ENCODE measurements around the gene ACAN. TPM values are rescaled to one million over a fixed set of nuclear protein-coding genes. Genes with fewer than 3 reads are reported as not detected.

The ACAN gene
- total and polyA plus RNA-seq, 10 of the 15 experiments (the other 5 are each of a cell fraction or from before 2014, with no cell fraction given), result not detected

- no peak for TF ChIP-seq ZBTB33 (IDR thresholded peaks at IDR 0.05)
- TF ChIP-seq PML (IDR thresholded peaks at IDR 0.05; ENCODE audit: low read length), result no peak
- TF ChIP-seq ASH2L (IDR thresholded peaks at IDR 0.05; ENCODE audit: borderline replicate concordance, low read depth), result no peak
- TF ChIP-seq ZNF207 (IDR thresholded peaks at IDR 0.05; ENCODE audit: borderline replicate concordance), result no peak
- TF ChIP-seq YY1 (IDR thresholded peaks at IDR 0.05; ENCODE audit: low read depth, low read length), result 0 out of 2 replicates have a peak, but pooled peaks have one; percentile 46
- no peak for TF ChIP-seq SPI1 (IDR thresholded peaks at IDR 0.05; ENCODE audit: borderline replicate concordance, insufficient read depth, low read depth, low read length)
- TF ChIP-seq LARP7 (IDR thresholded peaks at IDR 0.05), result peak; percentile 55
- no peak for TF ChIP-seq TCF3 (IDR thresholded peaks at IDR 0.05; ENCODE audit: borderline replicate concordance, insufficient read depth, low read depth, low read length)
- no peak for TF ChIP-seq NFXL1 (IDR thresholded peaks at IDR 0.05; ENCODE audit: borderline replicate concordance)
- no peak for TF ChIP-seq KDM1A (IDR thresholded peaks at IDR 0.05; ENCODE audit: borderline replicate concordance)
- TF ChIP-seq MTA2 (IDR thresholded peaks at IDR 0.05; ENCODE audit: low read depth), result no peak
- no peak for TF ChIP-seq RCOR1 (conservative IDR thresholded peaks at IDR 0.05; ENCODE audit: low read depth, low read length)
- no peak for TF ChIP-seq CREB1 (IDR thresholded peaks at IDR 0.05; ENCODE audit: low read depth)
- TF ChIP-seq CBFB (IDR thresholded peaks at IDR 0.05; ENCODE audit: low read depth), result no peak
- no peak for TF ChIP-seq SREBF2 (IDR thresholded peaks at IDR 0.05; ENCODE audit: low read length)
- no peak for TF ChIP-seq ETV6 (conservative IDR thresholded peaks at IDR 0.05 in 1 of 2, IDR thresholded peaks at IDR 0.05 in 1 of 2; ENCODE audit: borderline replicate concordance in 1 of 2, low read depth in 1 of 2)
- TF ChIP-seq IKZF1 (conservative IDR thresholded peaks at IDR 0.05), result 0 out of 2 replicates have a peak, but pooled peaks have one; percentile 30
- no peak for TF ChIP-seq PAX5 (IDR thresholded peaks at IDR 0.05; ENCODE audit: borderline replicate concordance, low read depth, low read length)
- no peak for TF ChIP-seq SP1 (IDR thresholded peaks at IDR 0.05; ENCODE audit: low read depth, low read length)
- 0 out of 2 replicates have a peak, but pooled peaks have one; percentile 26 for TF ChIP-seq SMARCA5 (IDR thresholded peaks at IDR 0.05)
- no peak for TF ChIP-seq RAD51 (IDR thresholded peaks at IDR 0.05)
- peak; percentile 90 to 98 (median 98) for TF ChIP-seq CTCF (IDR thresholded peaks at IDR 0.05 in 2 of 3, conservative IDR thresholded peaks at IDR 0.05 in 1 of 3; ENCODE audit: control insufficient read depth in 2 of 3, extremely low read depth in 1 of 3, insufficient read depth in 1 of 3, low read depth in 3 of 3, low read length in 3 of 3)
- no peak for TF ChIP-seq ZNF384 (IDR thresholded peaks at IDR 0.05; ENCODE audit: borderline replicate concordance, low read depth, low read length)
- no peak for TF ChIP-seq FOXM1 (IDR thresholded peaks at IDR 0.05; ENCODE audit: low read depth, low read length)
- TF ChIP-seq CEBPZ (IDR thresholded peaks at IDR 0.05; ENCODE audit: low read depth, low read length), result no peak
- no peak for TF ChIP-seq IRF4 (IDR thresholded peaks at IDR 0.05; ENCODE audit: low read depth, low read length)
Observed at GRCh38 chr15:88904624-88905327, 101.5 kb downstream of the ACAN start (continued).

All from GM12878 (cell line).